Fibroblast of lung (primary cell): ENCODE results near the gene WASF3.

ENCODE experiments used
- CTCF ChIP-seq, 2 donors: IDR thresholded peaks in 1 of 2; conservative IDR thresholded peaks in 1 of 2; 1 replicate in 1 of 2; 2 replicates in 1 of 2; pipeline ENCODE4 v1.5.1; 2011 to 2012; ENCODE audit warnings: low read length in 2 of 2, control low read depth in 1 of 2, inconsistent platforms in 1 of 2, low read depth in 1 of 2, mild to moderate bottlenecking in 1 of 2
- EZH2 ChIP-seq: IDR thresholded peaks from 2 replicates; pipeline ENCODE4 v1.5.1; 2012; ENCODE audit warnings: low read length, control low read depth, mild to moderate bottlenecking; ENCODE audit errors: missing control alignments

- TF ChIP-seq CTCF (conservative IDR thresholded peaks at IDR 0.05 in 1 of 2, IDR thresholded peaks at IDR 0.05 in 1 of 2; ENCODE audit: low read depth in 1 of 2, low read length in 2 of 2) (no peak), EZH2 (no peak)
Observed at GRCh38 chr13:26708007-26708297, 150.5 kb downstream of the WASF3 start.
